KMS-11 (cell line): Measurements from ENCODE around the gene PLBD1.

Source experiments
- H2AFZ ChIP-seq: fragments of 200-600 bp; sonication (generic); 2 replicates; pipeline ENCODE4 v1.6.1; 2016; ENCODE audit warnings: antibody characterized with exemption, mixed run types, low read depth
- H3K27ac ChIP-seq: fragments of 200-600 bp; sonication (generic); 2 replicates; pipeline ENCODE4 v1.6.1; 2016; ENCODE audit warnings: mild to moderate bottlenecking, mixed run types
- H3K27me3 ChIP-seq: fragments of 200-600 bp; sonication (generic); 2 replicates; pipeline ENCODE4 v1.6.1; 2017; ENCODE audit warnings: mild to moderate bottlenecking, low read depth, mixed run types, moderate library complexity; ENCODE audit not compliant: insufficient read depth
- H3K36me3 ChIP-seq: fragments of 200-600 bp; sonication (generic); 2 replicates; pipeline ENCODE4 v1.6.1; 2017; ENCODE audit warnings: mild to moderate bottlenecking, mixed run types; ENCODE audit not compliant: insufficient read depth
- H3K4me1 ChIP-seq: fragments of 200-600 bp; sonication (generic); 2 replicates; pipeline ENCODE4 v1.6.1; 2016; ENCODE audit warnings: mild to moderate bottlenecking, low read depth, mixed run types; ENCODE audit not compliant: poor library complexity, severe bottlenecking
- H3K4me2 ChIP-seq: fragments of 200-600 bp; sonication (generic); 2 replicates; pipeline ENCODE4 v1.7.0; 2016; ENCODE audit warnings: mild to moderate bottlenecking, mixed run types
- H3K4me3 ChIP-seq: fragments of 200-600 bp; sonication (generic); IDR thresholded peaks from 2 replicates; pipeline ENCODE4 v1.6.1; 2017; ENCODE audit warnings: low read depth, low read length, mixed read lengths; ENCODE audit not compliant: insufficient read depth
- H3K79me2 ChIP-seq: fragments of 200-600 bp; sonication (generic); 2 replicates; pipeline ENCODE4 v1.6.1; 2016; ENCODE audit warnings: low read depth, mixed run types; ENCODE audit not compliant: insufficient read depth
- H3K9ac ChIP-seq: fragments of 200-600 bp; sonication (generic); 2 replicates; pipeline ENCODE4 v1.6.1; 2016; ENCODE audit warnings: mild to moderate bottlenecking, mixed run types
- H4K20me1 ChIP-seq: fragments of 200-600 bp; sonication (generic); 2 replicates; pipeline ENCODE4 v1.6.1; 2016; ENCODE audit warnings: mild to moderate bottlenecking, mixed run types; ENCODE audit not compliant: insufficient read depth
- TF ChIP-seq, protein P1 (sequence below): fragments of 200-600 bp; sonication (generic); conservative IDR thresholded peaks from 2 replicates; pipeline ENCODE4 v1.6.1; 2017; ENCODE audit warnings: low read depth, mild to moderate bottlenecking, antibody characterized with exemption, low read length, moderate library complexity, mixed read lengths

Gene PLBD1

GRCh38 chr12:14554281-14555007 lies 13.2 kb downstream of the PLBD1 start:
- Histone ChIP-seq H3K27me3 (no peaks in the 10 kb centered on the region), H3K4me2 (no peak overlapping the region), H3K36me3 (no peaks in the 10 kb centered on the region), H3K9ac (no peak overlapping the region), H3K27ac (no peak overlapping the region), H3K4me3 (no peak overlapping the region), H3K4me1 (no peaks in the 10 kb centered on the region), H2AFZ (no peak overlapping the region), H4K20me1 (no peaks in the 10 kb centered on the region), H3K79me2 (no peaks in the 10 kb centered on the region)
- TF ChIP-seq, protein P1, sequence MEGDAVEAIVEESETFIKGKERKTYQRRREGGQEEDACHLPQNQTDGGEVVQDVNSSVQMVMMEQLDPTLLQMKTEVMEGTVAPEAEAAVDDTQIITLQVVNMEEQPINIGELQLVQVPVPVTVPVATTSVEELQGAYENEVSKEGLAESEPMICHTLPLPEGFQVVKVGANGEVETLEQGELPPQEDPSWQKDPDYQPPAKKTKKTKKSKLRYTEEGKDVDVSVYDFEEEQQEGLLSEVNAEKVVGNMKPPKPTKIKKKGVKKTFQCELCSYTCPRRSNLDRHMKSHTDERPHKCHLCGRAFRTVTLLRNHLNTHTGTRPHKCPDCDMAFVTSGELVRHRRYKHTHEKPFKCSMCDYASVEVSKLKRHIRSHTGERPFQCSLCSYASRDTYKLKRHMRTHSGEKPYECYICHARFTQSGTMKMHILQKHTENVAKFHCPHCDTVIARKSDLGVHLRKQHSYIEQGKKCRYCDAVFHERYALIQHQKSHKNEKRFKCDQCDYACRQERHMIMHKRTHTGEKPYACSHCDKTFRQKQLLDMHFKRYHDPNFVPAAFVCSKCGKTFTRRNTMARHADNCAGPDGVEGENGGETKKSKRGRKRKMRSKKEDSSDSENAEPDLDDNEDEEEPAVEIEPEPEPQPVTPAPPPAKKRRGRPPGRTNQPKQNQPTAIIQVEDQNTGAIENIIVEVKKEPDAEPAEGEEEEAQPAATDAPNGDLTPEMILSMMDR = no peak

GRCh38 chr12:14548609-14549008 lies 19.1 kb downstream of the PLBD1 start:
- no peak overlapping the region for H3K9ac ChIP-seq
- H3K36me3 ChIP-seq = no peaks in the 10 kb centered on the region
- H3K79me2 ChIP-seq = no peaks in the 10 kb centered on the region
- H4K20me1 ChIP-seq = no peaks in the 10 kb centered on the region
- H3K4me2 ChIP-seq = no peak overlapping the region
- no peak overlapping the region for H3K27ac ChIP-seq
- H3K27me3 ChIP-seq = no peaks in the 10 kb centered on the region
- no peak overlapping the region for H3K4me3 ChIP-seq
- no peak overlapping the region for H2AFZ ChIP-seq
- H3K4me1 ChIP-seq = no peaks in the 10 kb centered on the region
- TF ChIP-seq, protein P1 = no peak

GRCh38 chr12:14547571-14547970 lies 20.1 kb downstream of the PLBD1 start:
- Histone ChIP-seq H3K36me3 (no peaks in the 10 kb centered on the region), H4K20me1 (no peaks in the 10 kb centered on the region), H3K4me2 (no peak overlapping the region), H3K4me1 (no peaks in the 10 kb centered on the region), H3K27me3 (no peaks in the 10 kb centered on the region), H3K79me2 (no peaks in the 10 kb centered on the region), H3K4me3 (no peak overlapping the region), H3K27ac (no peak overlapping the region), H2AFZ (no peak overlapping the region), H3K9ac (no peak overlapping the region)
- TF ChIP-seq, protein P1 = no peak

GRCh38 chr12:14545144-14546124 lies 22.2 kb downstream of the PLBD1 start:
- Histone ChIP-seq H3K4me3 (no peak overlapping the region), H3K27me3 (no peaks in the 10 kb centered on the region)
- TF ChIP-seq, protein P1 = no peak

More at GRCh38 chr12:14545144-14546124, 22.2 kb downstream of the PLBD1 start:
- Histone ChIP-seq H3K4me2 (no peak overlapping the region), H3K36me3 (no peaks in the 10 kb centered on the region), H3K4me1 (no peaks in the 10 kb centered on the region), H3K79me2 (no peaks in the 10 kb centered on the region), H2AFZ (no peak overlapping the region), H3K9ac (no peak overlapping the region), H4K20me1 (no peaks in the 10 kb centered on the region), H3K27ac (no peak overlapping the region)
